Measurements from ENCODE around the gene DNAJC5.
A peak's percentile ranks its signal among the peaks of the same experiment; 100 is the strongest.
"Not testable (repeated sequence)": the region's sequence is repeated elsewhere in the genome, so short reads cannot be mapped to it uniquely, and the experiment has no call there.

Gene DNAJC5, protein sequence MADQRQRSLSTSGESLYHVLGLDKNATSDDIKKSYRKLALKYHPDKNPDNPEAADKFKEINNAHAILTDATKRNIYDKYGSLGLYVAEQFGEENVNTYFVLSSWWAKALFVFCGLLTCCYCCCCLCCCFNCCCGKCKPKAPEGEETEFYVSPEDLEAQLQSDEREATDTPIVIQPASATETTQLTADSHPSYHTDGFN
- 144 to 205 reads per million in 2 donors for total RNA-seq

GRCh38 chr20:63894358-63895201 lies at the start of gene DNAJC5:
DNAJC5 (plus strand) TSS chr20:63895126; CDS start chr20:63928346, 33,220 bp downstream.
- DNase-seq = peak; percentile 96

DNA sequence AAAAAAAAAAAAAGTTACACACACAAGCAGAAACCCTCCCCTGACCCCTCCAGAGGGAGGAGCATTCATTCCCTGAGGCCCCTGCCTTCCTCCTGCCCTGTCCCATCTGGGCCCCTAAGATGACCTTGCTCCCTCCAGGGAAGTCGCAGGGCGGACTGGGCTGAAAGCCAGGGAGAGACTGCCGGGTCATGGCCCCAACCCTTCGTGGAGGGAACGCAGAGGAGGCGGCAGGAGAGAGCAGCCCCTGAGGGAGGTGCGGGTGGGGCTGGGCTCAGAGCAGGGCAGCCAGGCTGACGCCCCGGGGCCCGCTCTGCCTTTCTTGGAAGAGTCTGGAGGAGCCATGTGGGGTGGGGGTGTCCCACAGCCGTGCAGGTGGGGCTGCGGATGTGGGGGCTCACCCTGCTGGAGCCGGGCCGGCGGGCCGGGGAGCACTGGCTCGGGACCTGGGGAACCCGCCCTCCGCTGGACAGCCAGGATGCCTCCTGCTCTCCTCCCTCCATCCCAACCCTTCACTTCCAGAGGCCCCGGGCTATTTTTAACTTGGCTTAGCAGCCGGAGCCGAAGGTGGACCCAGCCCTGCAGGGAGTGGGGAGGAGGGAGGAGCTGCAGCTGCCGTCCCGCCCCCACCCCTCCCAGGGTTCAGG lies 48.7 kb upstream of the DNAJC5 start:
- no peak for DNase-seq

DNA sequence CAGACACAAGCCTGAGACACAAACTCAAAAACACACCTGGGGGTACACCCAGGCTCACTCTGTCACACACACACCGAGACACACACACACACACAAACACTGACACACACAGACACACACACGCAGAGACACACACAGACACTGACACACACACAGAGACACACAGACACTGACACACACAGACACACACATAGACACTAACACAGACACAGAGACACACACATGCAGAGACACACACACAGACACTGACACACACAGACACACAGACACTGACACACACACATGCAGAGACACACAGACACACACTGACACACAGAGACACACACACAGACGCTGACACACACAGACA lies 48.1 kb upstream of the DNAJC5 start:
- DNase-seq = no peak

DNA sequence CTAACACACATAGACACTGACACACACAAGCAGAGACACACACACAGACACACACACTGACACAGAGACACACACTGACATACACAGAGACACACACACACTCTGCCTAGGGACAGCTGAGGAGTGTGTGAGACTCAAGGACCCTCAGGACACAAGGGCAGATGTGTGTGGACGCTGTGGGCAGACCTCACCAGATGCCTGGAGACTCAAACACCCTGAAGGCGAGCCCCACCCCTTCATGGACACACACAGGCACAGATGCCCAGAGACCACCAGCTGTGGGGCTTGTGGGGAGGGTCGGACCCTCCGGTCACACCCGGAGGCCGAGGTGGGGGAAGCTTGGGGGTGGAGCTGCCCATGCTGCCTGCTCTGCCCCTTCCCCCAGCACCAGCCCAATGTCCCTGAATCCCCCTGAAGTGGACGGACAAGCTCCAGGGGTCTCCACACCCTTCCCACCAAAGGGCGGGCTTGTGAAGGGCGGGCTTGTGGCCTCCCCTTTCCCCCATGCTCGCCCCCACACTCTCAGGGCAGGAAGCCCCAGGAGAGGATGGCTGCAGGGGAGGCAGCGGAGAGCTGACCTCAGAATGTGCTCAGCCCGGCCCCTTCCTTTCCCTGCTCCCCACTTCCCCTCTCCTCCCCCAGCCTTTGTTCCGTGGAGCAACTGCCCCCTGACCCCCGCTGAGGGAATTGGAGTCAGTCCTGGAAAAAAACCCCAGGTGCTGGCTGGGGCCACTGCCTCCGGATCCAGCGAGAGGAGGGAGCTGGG lies 47.5 kb upstream of the DNAJC5 start:
- DNase-seq = no peak

DNA sequence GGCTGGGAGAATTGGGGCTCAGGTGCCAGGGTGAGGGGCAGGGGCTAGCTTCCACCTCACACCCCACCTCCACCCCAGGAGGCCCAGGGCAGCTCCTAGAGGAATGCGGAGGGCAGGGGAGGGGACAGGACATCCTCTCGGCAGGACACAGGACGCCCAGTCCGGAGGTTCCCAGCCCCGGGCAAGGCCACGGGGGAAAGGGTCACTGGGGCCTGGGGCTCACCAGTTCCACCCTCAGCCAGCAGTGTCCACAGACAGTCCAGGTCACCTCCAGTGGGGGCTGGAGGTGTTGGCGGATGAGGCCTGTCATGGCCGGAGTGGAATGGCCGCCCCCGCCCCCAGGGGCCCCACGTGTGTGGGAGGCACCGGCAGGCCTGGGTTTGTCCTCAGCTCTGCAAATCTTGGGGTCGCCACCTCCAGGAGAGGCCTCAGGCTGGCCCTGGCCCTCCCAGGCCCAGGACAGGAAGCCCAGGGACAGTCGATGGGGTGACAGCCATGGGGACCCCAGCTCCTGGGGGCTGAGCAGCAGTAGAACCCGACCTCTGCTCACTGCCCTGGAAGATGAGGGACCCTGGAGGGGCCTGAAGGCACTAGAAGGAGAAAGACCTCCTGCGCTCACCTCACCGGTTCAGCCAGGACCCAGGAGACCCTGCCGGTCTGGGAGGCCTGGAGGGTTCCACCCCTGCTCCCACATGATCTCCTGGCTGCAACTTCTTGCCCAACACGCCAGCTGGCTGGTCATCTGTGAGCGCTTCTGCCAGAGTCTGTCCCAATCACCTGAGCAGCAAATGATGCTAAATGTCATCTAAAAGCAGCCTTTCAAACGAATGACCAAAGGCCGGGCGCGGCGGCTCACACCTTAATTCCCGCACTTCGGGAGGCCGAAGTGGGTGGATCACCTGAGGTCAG lies 46.7 kb upstream of the DNAJC5 start:
- DNase-seq = no peak

DNA sequence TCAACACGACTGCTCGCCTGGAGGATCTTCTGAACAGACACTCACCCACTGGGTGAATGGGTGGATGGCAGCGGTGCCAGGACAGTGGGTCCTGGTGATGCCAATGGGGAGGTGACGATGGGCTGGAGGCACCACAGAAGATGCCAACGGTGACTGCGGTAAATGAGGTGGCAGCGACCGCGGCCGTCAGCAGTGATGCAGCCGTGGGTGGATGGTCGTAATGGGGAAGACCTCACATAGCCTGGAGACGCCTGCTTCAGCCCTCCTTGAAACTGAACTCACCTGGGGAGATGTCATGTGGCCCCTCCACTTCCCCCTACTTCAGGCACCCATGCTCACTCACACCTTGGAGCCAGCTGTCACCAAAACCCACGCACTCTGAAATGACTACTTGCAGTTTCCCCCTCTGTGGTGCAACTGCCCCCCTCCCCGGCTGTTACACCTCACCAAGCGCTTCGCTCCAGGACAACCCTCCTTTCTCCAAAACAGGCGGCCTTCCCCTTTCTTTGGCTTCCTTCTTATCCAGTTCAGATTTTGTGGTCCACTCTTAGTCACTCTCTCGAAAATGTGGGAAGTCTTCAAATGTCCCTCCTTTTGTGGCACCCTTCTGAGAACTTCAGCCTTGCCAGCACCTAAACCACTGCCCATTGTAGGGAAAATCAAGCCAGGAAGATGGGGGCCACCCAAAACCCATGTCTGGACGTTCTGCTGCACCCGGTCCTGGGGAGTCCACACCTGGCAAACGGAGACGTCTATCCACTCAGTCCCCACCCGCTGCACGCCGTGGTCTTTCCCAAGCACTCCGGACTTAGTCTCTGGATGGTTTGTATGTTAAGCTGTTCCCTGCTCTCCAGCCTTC lies 44.0 kb upstream of the DNAJC5 start:
- DNase-seq = no peak

- DNase-seq = not testable (repeated sequence)
Observed at GRCh38 chr20:63851548-63851943, 43.4 kb upstream of the DNAJC5 start.

- DNase-seq = not testable (repeated sequence)
Observed at GRCh38 chr20:63853733-63854068, 41.2 kb upstream of the DNAJC5 start.

- no peak for DNase-seq
Observed at GRCh38 chr20:63854069-63854765, 40.7 kb upstream of the DNAJC5 start.

- DNase-seq = no peak
Observed at GRCh38 chr20:63854766-63855362, 40.1 kb upstream of the DNAJC5 start.

GRCh38 chr20:63855363-63856097 lies 39.4 kb upstream of the DNAJC5 start:
- DNase-seq = no peak

GRCh38 chr20:63856098-63856511 lies 38.8 kb upstream of the DNAJC5 start:
- no peak for DNase-seq

DNA sequence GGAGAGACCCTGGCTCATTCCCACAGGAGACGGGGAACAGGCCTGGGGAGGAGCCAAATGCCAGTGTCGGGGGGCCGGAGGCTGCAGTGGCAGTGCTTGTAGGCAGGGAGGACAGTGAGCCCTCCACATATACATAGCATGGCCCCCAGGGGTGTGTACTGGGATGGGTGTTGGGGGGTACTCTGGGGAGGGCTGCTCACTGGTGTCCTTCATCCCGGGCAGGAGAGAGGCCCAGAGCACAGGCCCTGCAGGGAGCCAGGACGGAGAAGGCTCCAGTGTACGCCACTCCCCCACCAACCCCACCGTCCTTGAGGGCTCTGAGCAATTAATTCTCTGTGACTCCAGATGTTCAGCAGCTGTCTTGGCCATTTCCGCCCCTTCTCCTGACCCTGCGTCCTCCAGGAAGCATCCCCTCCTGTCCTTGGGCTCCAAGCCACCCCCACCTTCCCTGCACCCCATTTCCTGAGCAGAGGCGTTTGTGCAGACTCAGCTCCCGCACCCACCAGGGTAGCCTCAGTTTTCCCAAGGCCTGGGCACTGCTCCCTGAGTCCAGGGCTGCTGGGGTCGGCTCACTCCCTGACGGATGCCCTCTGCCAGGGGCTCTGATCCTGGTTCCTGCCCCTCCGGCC lies 37.0 kb upstream of the DNAJC5 start:
- DNase-seq = no peak

- no peak for DNase-seq
Observed at GRCh38 chr20:63858393-63859165, 36.3 kb upstream of the DNAJC5 start.

GRCh38 chr20:63859166-63859699 lies 35.7 kb upstream of the DNAJC5 start:
- DNase-seq = no peak

GRCh38 chr20:63860325-63861051 lies 34.4 kb upstream of the DNAJC5 start:
- DNase-seq = no peak

GRCh38 chr20:63861365-63861934 lies 33.5 kb upstream of the DNAJC5 start, which contains the start of gene ABHD16B:
ABHD16B (plus strand) TSS chr20:63861498; CDS start chr20:63861541, 43 bp downstream.
- no peak for DNase-seq
